Vagina (tissue), 2 donors: ENCODE data around the gene ECM1. TPM values are rescaled to one million over a fixed set of nuclear protein-coding genes. Genes with fewer than 3 reads are reported as not detected.

Experiments used
- DNase-seq, 2 donors: peaks; one replicate each; pipeline ENCODE4 v3.0.0-alpha.2; 2017; ENCODE audit errors: extremely low spot score in 2 of 2
- H3K27ac ChIP-seq: fragments of 200-600 bp; sonication (generic); one replicate; pipeline ENCODE4 v1.5.1; 2019
- H3K27me3 ChIP-seq: fragments of 200-600 bp; sonication (generic); one replicate; pipeline ENCODE4 v1.5.1; 2019
- H3K36me3 ChIP-seq, 2 donors: fragments of 200-600 bp; sonication (generic); one replicate each; pipeline ENCODE4 v1.5.1; 2017 to 2019
- H3K4me1 ChIP-seq: fragments of 200-600 bp; sonication (generic); one replicate; pipeline ENCODE4 v1.5.1; 2019
- H3K4me3 ChIP-seq, 2 donors: fragments of 200-600 bp; sonication (generic); 1 replicate in 1 of 2; 2 replicates in 1 of 2; pipeline ENCODE4 v1.5.1; 2016 to 2019
- H3K9me3 ChIP-seq: fragments of 200-600 bp; sonication (generic); one replicate; pipeline ENCODE4 v1.5.1; 2019
- POLR2A ChIP-seq, 2 donors: fragments of 450-650 bp; IDR thresholded peaks; one replicate each; pipeline ENCODE4 v1.6.1; 2017; ENCODE audit warnings: antibody characterized with exemption in 2 of 2, mild to moderate bottlenecking in 2 of 2, moderate library complexity in 2 of 2
- POLR2AphosphoS5 ChIP-seq, 2 donors: sonication (generic); formaldehyde crosslinking; IDR thresholded peaks; one replicate each; pipeline ENCODE4 v1.9.0; 2017; ENCODE audit warnings: antibody characterized with exemption in 2 of 2, mild to moderate bottlenecking in 2 of 2, low read depth in 1 of 2; ENCODE audit not compliant: insufficient read depth in 1 of 2
- intact Hi-C: fragments of 100-400 bp; cut with DNase I; formaldehyde crosslinking; loops from one replicate; pipeline ENCODE4 v1.15.1; 2023
- total RNA-seq: library from RNA; depleted of rRNA; stranded (reverse); fragments of >200 nt; gene quantifications from one replicate; pipeline ENCODE4 v1.2.3, GENCODE V29; 2016
- TF ChIP-seq, protein P1 (sequence below), 3 experiments: fragments of 450-650 bp in 2 of 3; fragments of 200-600 bp in 1 of 3; sonication (generic) in 1 of 3; IDR thresholded peaks; one replicate each; pipeline ENCODE4 v1.5.1; 2017 to 2019; ENCODE audit warnings: antibody characterized with exemption in 3 of 3, mild to moderate bottlenecking in 2 of 3, moderate library complexity in 2 of 3

ECM1 gene
- total RNA-seq, 1 donor from 2014 or later, result 130 TPM

DNA sequence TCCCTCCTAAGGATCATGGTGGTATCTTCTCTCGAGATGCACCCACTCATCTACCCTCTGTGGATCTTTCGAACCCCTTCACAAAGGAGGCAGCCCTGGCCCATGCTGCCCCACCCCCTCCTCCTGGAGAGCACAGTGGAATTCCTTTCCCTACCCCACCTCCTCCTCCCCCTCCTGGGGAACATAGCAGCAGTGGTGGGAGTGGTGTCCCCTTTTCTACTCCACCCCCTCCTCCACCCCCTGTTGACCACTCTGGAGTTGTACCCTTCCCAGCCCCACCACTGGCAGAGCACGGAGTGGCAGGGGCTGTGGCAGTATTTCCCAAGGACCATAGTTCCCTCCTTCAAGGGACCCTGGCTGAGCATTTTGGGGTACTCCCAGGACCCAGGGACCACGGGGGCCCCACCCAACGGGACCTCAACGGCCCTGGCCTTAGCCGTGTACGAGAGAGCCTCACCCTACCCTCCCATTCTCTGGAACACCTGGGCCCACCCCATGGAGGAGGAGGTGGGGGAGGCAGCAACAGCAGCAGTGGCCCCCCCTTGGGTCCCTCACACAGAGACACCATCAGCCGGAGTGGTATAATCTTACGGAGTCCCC, 35.2 kb upstream of the ECM1 start:
- no peak for TF ChIP-seq POLR2AphosphoS5 (IDR thresholded peaks at IDR 0.05; ENCODE audit: insufficient read depth in 1 of 2, low read depth in 1 of 2)
- TF ChIP-seq POLR2A (IDR thresholded peaks at IDR 0.05), result no peak
- TF ChIP-seq, protein P1, sequence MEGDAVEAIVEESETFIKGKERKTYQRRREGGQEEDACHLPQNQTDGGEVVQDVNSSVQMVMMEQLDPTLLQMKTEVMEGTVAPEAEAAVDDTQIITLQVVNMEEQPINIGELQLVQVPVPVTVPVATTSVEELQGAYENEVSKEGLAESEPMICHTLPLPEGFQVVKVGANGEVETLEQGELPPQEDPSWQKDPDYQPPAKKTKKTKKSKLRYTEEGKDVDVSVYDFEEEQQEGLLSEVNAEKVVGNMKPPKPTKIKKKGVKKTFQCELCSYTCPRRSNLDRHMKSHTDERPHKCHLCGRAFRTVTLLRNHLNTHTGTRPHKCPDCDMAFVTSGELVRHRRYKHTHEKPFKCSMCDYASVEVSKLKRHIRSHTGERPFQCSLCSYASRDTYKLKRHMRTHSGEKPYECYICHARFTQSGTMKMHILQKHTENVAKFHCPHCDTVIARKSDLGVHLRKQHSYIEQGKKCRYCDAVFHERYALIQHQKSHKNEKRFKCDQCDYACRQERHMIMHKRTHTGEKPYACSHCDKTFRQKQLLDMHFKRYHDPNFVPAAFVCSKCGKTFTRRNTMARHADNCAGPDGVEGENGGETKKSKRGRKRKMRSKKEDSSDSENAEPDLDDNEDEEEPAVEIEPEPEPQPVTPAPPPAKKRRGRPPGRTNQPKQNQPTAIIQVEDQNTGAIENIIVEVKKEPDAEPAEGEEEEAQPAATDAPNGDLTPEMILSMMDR (IDR thresholded peaks at IDR 0.05), result no peak
- DNase-seq, result no peak
- intact Hi-C loops, result loop anchor here (5.0 kb wide), 1 partner anchor 65 kb away; no protein-coding TSS in a partner anchor
- Histone ChIP-seq H3K27ac (no peak overlapping the region), H3K36me3 (peaks cover 0 to 33% of the 10 kb centered on the region in 2 donors), H3K27me3 (no peaks in the 10 kb centered on the region), H3K4me3 (no peak overlapping the region), H3K4me1 (no peaks in the 10 kb centered on the region), H3K9me3 (no peaks in the 10 kb centered on the region)

DNA sequence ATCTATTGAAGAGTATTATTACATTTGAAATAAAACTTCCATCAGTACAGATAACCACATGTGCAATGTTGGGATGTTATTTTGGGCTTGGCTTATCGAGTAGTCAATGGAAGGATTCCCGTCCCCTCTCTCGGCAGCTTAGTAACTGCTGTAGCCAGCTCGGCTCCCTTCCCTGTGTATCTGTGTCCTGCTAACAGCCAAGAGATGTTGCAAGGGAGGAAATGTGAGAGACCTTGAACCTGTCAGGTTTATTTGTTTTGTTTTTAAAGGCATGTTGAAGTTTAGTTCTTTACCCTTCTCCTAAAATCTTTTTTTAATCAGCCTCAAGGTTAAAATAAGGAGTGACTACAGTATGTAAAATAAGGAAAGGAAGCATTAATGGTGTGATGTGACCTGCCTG, 34.2 kb upstream of the ECM1 start:
- no peak for DNase-seq
- Histone ChIP-seq H3K27me3 (no peaks in the 10 kb centered on the region), H3K27ac (no peak overlapping the region), H3K9me3 (no peaks in the 10 kb centered on the region), H3K4me1 (no peaks in the 10 kb centered on the region), H3K4me3 (no peak overlapping the region), H3K36me3 (peaks cover 0 to 29% of the 10 kb centered on the region in 2 donors)
- intact Hi-C loops, result loop anchor here (5.0 kb wide), 1 partner anchor 64 kb away; no protein-coding TSS in a partner anchor
- TF ChIP-seq POLR2AphosphoS5 (IDR thresholded peaks at IDR 0.05; ENCODE audit: insufficient read depth in 1 of 2, low read depth in 1 of 2) (no peak), POLR2A (IDR thresholded peaks at IDR 0.05) (no peak)
- TF ChIP-seq, protein P1 (IDR thresholded peaks at IDR 0.05), result no peak

DNA sequence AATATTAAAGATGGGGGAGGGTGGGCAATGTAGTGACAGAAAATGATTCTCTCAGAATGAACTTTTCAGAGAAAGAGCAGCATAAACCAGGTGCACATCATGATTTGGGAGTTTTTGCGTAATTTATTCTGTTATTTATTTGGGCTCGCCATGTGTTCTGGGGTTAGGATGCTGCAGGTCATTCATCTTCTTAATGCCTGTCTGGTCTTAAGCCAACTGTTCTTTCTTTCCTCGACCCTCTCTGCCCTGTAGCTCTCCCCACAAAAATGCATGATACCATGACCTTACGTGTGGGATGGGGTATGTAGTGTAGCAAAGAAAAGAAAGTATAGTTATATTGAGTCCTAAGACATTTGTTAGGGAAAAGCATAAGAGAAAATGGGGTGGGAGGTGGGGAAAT, 33.0 kb upstream of the ECM1 start:
- intact Hi-C loops, result loop anchor here (5.0 kb wide), 1 partner anchor 62 kb away; no protein-coding TSS in a partner anchor
- H3K27ac ChIP-seq, result no peak overlapping the region
- TF ChIP-seq POLR2A (IDR thresholded peaks at IDR 0.05) (no peak), POLR2AphosphoS5 (IDR thresholded peaks at IDR 0.05; ENCODE audit: insufficient read depth in 1 of 2, low read depth in 1 of 2) (no peak)
- TF ChIP-seq, protein P1 (IDR thresholded peaks at IDR 0.05), result no peak
- H3K9me3 ChIP-seq, result no peaks in the 10 kb centered on the region
- no peaks in the 10 kb centered on the region for H3K4me1 ChIP-seq
- peaks cover 0 to 29% of the 10 kb centered on the region in 2 donors for H3K36me3 ChIP-seq
- no peak for DNase-seq
- no peaks in the 10 kb centered on the region for H3K27me3 ChIP-seq
- no peak overlapping the region for H3K4me3 ChIP-seq

DNA sequence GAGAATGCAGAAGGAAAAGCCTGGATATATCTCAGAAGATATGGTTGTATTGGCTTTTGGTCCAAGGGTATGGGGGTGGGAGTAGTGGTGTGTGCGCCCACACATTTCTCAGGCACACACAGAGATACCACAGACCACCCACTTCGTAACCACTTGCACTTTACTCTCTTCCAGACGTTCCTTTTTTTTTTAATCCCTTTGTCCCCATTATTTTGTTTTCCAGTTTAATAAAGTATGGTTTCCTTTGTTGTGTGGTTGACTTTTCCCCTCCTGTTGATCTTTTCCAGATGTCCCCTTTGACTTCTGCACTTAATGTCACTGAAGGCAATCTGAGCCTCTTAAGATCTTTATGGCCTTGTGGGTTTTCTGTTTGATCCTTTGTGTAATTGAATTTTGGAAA, 31.2 kb upstream of the ECM1 start:
- TF ChIP-seq POLR2A (IDR thresholded peaks at IDR 0.05) (no peak), POLR2AphosphoS5 (IDR thresholded peaks at IDR 0.05; ENCODE audit: insufficient read depth in 1 of 2, low read depth in 1 of 2) (no peak)
- TF ChIP-seq, protein P1 (IDR thresholded peaks at IDR 0.05), result no peak
- Histone ChIP-seq H3K4me1 (no peaks in the 10 kb centered on the region), H3K36me3 (peaks cover 0 to 14% of the 10 kb centered on the region in 2 donors), H3K4me3 (no peak overlapping the region), H3K27ac (no peak overlapping the region), H3K9me3 (no peaks in the 10 kb centered on the region), H3K27me3 (no peaks in the 10 kb centered on the region)
- no peak for DNase-seq
- intact Hi-C loops, result no loop called here

DNA sequence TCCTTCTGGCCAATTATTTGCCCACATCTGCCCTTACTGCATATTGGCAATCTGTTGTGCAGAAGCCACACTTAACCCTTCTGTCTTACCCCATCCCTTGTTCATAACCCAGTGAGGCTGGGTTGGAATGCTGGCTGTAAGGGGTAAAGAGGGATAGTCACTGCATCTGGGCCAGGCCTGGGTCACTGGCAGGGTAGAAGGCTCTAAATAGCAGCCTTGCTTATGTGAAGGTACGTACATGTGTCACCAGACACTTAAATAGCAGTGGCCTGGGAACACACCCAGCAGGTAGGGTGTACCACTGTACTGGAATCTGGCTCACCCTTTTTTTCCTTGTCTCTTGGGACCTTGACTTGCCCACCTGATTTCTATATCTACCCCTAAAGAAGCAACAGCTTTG, 30.6 kb upstream of the ECM1 start:
- intact Hi-C loops, result no loop called here
- Histone ChIP-seq H3K27me3 (no peaks in the 10 kb centered on the region), H3K9me3 (no peaks in the 10 kb centered on the region), H3K27ac (no peak overlapping the region), H3K4me1 (no peaks in the 10 kb centered on the region), H3K36me3 (peaks cover 0 to 9% of the 10 kb centered on the region in 2 donors), H3K4me3 (no peak overlapping the region)
- TF ChIP-seq POLR2AphosphoS5 (IDR thresholded peaks at IDR 0.05; ENCODE audit: insufficient read depth in 1 of 2, low read depth in 1 of 2) (no peak), POLR2A (IDR thresholded peaks at IDR 0.05) (no peak)
- TF ChIP-seq, protein P1 (IDR thresholded peaks at IDR 0.05), result no peak
- DNase-seq, result no peak
